ENCODE data around the gene POLH.
"Not testable (repeated sequence)": the region's sequence is repeated elsewhere in the genome, so short reads cannot be mapped to it uniquely, and the experiment has no call there.

Gene POLH

DNA sequence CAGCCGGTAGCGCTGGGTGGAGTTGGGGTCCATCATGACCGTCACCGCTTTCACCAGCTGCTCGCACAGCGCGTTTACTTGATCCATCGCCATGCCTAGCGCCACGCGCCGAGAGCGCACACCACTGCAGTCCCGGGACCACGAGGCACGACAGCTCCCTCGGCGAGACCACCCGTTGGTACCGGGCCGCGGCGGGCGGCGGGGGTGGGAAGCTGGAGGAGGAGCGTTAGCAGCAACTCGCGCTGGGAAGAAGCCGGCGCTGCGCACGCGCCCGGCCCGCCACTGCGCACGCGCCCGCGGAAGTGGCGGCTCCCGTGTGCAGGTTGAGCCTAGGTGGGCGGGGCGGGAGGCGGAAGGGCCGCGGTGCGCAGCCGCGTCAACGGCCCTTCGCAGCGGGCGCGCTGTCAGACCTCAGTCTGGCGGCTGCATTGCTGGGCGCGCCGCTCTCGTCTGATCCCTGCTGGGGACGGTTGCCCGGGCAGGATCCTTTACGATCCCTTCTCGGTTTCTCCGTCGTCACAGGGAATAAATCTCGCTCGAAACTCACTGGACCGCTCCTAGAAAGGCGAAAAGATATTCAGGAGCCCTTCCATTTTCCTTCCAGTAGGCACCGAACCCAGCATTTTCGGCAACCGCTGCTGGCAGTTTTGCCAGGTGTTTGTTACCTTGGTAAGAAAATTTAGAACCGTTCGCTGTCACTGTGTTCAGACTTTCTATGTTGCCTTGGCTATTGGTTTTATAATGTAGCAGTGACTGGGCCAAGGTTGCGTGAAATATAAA, at the start of gene POLH, which contains the start of gene XPO5:
Gene POLH (plus strand): TSS at position 414 of the 780 bp plus-strand sequence. CDS start 6,135 bp downstream, outside the sequence.
Gene XPO5 (minus strand): TSS at position 267 of the 780 bp plus-strand sequence. CDS start 174 bp downstream, at position 93.
- peak; percentile 88 for DNase-seq

DNA sequence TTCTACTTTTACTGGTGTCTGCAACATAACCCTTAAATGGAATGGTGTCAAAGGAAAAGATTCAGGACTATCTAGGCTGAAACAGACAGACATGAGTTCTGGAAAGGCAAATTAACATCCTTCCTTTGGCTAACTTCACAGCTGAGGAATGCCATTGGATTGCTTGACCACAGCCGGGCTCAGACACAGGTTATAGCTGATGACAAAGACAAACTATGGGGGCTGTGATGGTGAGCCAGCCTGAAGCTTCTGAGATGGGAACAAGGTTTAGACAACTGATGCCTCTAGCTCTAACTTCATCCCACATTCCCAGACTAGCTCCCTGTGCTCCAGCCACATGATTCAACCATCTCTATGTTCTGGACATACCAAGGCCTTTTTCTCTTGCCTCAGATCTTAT, 43.8 kb upstream of the POLH start:
- DNase-seq = no peak

DNA sequence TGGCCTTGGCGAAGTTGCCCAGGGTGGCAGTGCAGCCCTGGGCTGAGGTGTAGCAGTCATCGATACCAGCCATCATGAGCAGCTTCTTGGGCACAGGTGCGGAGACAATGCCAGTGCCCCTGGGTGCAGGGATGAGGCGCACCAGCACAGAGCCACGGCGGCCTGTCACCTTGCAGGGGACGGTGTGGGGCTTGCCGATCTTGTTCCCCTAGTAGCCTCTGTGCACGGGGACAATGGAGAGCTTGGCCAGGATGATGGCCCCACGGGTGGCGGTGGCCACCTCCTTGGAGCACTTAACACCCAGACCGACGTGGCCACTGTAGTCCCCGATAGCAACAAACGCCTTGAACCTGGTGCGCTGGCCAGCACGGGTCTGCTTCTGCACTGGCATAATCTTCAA, 37.0 kb upstream of the POLH start:
- not testable (repeated sequence) for DNase-seq

DNA sequence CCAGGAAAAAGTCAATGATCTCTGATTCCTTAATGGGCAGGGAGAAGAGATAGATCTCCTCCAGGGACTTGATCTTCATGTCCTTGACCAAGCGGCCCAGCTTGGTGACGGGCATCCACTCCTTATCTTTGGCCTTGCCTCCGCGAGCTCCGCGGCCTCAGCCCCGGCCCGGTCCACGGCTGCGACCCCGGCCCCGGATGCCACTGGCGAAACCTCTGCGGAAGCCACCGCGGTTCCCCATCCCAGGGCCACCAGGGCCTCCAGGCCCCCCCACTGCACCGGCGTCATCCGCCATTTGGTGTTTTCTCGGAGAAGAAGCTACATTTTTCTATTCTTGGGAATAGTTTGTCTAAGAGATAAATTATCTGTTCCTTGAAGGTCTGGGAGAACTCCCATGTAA, 36.6 kb upstream of the POLH start:
- DNase-seq = not testable (repeated sequence)

DNA sequence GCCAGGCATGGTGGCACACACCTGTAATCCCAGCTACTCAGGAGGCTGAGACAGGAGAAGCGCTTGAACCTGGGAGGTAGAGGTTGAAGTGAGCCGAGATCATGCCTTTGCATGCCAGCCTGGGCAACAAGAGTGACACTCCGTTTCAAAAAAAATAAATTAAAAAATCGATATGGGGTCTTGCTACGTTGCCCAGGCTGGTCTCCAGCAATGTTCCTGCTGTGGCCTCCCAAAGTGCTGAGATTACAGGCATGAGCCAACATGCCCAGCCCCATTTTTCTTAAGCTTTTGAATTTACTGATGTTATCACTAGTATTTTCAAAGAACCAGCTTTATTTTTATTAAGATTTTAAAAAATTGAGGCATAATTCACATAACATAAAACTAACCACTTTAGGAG, 35.5 kb upstream of the POLH start:
- DNase-seq = no peak

DNA sequence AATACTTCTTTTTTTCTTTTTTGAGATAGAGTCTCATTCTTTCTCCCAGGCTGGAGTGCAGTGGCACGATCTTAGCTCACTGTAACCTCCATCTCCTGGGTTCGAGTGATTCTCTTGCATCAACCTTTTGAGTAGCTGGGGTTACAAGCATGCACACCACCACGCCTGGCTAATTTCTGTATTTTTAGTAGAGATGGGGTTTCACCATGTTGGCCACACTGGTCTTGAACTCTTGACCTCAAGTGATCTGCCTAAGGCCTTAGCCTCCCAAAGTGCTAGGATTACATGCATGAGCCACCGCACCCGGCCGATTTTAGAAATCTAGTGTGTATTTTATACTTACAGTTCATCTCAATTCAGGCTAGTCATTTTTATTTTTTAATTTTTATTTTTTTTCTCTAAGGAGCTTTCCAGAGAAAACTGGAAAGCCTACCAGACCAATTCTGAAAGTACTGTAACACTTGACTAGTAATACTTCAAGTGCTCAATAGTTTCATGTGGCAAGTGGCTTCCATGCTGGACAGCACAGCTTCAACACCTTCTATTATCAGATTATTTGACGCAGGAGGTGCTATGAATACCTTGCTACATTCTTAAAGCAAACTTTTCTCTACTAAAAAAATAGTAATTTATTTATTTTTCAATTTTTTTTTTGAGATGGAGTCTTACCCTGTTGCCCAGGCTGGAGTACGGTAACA, 34.1 kb upstream of the POLH start:
- no peak for DNase-seq

DNA sequence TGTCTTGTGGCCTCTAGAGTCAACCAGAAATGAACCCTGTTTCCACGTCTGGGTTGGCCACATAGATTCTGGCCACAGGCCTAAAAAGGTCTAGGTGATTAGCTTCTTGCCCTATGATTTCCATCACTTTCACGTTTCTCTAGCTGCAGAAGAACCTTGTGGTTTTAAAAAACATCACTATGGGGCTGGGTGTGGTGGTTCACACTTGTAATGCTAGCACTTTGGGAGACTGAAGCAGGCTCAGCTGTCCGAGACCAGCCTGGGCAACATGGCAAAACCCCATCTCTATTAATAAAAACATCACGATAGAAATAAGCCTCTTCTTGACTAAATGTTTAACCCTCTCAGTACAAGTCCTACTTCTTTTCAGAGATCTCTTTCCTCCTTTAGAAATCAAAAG, 31.5 kb upstream of the POLH start:
- no peak for DNase-seq

DNA sequence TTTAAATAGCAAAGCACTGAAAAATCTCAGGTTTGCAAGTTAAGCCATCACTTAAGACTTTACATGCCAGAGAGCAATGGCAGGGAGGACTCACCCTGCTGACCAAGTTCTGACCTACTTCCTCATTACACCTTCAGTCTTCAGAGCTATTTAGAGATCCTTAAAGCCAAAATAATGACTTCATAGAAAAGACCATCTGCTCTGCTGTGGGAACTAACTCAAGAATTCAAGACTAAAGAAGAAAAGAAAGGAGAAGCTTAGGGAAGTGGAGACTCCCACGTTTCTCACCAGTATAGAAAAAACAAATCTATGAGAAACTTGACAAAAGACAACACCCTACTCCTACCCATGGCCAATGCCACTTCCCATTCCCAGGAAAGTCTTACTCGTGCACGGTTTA, 28.8 kb upstream of the POLH start:
- no peak for DNase-seq

DNA sequence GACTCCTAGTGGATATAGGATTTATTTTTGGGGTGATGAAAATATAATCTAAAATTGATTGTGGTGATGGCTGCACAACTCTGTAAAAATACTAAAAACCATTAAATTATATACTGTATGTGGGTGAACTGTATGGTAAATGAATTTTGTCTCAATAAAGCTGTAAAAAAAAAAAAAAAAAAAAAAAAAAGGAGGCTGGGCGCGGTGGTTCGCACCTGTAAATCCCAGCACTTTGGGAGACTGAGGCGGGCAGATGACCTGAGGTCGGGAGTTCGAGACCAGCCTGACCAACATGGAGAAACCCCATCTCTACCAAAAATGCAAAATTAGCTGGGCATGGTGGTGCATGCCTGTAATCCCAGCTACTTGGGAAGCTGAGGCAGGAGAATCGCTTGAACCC, 18.4 kb upstream of the POLH start:
- not testable (repeated sequence) for DNase-seq

DNA sequence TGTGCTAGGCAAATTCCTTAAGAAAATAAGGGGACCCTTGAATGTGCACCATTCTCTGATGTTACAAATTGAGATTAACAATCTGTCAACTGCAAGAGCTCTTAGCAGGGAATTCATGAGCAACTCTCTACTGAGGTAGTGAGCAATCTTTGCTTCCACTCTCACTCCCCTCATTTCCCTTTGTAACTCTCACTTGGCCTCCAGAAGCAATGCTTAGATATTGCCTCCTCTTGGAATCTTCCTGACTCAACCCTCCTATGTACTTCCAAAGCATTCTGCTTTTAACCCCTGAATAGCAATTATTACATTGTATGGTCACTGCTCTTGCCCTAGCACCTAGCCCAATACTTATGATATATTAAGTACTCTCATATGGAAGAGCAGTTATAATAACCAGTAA, 16.7 kb upstream of the POLH start:
- no peak for DNase-seq

DNA sequence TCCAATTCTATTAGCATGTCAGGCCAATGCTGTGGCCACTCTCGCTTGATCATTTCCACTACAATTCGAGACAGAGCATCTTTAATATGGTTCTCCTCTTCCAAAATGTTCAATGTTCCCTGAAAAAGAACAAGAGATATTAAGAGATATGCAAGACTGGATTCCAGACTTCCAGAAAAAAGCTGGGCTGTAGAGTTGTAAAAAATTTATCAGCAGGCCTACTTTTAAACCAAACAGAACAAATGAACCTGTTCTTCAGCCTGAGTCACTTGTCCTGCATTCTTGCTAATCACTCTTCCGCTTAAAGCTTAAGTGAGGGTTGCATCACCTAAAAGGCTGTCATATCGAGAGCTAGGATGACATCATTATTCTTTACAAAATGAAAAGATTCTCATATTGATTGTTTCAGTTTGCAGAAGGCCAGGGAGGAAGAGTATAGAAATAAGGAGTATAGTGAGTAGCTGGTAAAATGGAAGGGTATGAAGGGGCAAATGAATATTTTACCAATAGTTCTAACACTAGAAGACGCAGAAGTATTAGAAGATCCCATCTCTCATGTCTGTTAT, 5.0 kb upstream of the POLH start:
- DNase-seq = no peak

DNA sequence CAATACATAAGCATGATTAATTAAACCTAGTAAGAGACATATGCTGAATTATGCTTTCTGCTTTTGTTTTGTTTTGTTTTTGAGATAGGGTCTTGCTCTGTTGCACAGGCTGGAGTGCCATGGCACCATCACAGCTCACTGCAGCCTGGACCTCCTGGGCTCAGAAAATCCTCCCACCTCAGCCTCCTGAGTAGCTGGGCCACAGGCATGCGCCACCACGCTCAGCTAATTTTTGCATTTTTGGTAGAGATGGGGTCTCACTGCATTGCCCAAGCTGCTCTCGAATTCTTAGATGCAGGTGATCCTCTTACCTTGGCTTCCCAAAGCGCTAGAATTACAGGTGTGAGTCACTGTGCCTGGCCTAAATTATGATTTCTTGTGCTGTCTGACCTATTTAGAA, 4.0 kb upstream of the POLH start:
- DNase-seq = no peak

DNA sequence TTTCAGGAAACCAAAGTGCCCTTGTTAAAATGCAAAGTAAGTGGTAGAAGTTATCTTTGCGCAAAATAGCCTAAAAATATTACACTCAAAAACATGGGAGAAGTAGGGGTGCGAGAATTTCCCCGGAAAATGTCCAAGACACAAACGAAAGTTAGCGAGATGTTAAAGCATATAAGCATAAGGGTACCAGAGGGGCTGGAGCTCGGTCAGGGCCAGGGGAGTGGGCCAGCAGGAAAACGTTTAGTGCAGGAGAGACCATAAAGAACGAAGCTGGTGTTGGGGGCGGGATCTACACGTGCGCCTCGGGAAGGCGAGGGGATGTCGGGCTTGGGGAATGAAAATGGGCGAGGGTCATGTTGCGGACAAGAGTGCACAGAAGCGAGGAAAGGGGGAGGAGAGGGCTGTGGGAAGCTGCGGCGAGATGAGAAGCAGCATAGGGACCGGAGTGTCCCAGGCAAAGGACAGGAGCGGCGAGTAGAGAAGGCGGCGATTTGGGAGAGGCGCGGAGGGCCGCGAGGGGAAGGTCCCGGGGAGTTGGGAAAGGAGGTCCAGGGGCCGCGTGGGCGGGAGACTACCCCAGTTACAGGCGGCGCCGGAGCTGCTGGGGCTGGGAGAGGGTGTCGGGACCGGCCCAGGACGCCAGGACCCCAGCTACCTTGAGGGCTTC, 747 bp upstream of the POLH start:
- DNase-seq = no peak

DNA sequence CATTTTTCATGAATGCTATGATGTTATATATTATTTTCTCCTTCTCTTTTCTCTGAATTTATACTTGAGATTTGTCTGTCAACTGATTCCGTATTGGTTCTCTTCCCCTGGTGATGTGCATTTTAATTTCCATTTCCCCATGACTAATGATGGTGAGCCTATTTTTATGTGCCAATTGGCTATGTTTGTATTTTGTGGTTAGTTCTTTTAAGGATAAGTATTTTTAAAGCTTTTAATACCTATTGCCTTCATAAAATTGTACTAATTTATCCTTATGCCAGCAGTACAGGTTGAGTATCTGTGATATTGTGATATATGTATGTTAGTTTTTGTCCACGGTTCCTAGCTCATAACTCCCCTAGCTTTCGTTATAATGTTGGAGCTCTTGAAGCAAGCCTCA, 2.8 kb downstream of the POLH start:
- no peak for DNase-seq

DNA sequence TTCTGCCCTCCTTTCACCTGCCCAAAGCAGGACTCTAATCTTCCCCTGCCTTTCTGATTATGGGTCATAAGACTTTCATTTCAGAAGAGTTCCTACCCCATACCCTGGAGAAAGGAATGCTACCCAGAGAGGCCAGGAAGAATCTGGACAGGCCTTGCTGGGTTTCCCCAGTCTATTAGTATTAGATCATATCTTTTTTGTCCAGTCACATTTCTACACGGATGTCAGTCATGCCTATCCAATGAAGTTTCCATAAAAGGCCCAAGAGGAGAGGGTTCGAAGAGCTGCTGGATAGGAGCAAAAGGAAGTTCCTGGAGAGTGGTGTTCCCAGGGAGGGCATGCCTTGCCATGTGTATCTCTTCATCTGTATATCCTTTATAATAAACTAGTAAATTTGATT, 3.2 kb downstream of the POLH start:
- DNase-seq = no peak

DNA sequence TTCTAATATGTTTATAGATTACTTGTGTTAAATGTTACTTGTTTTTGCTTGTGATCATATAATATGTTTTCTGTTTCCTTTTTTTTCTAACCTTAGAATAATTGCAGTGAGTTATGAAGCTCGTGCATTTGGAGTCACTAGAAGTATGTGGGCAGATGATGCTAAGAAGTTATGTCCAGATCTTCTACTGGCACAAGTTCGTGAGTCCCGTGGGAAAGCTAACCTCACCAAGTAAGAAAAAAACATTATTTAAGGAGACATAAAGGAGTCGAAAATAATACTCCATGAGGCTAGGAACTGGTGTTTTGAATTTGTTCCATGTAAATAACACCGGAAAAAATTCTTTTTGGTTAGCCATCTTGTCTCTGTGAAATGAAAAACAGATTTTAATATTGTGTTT, 6.9 kb downstream of the POLH start:
- DNase-seq = no peak

DNA sequence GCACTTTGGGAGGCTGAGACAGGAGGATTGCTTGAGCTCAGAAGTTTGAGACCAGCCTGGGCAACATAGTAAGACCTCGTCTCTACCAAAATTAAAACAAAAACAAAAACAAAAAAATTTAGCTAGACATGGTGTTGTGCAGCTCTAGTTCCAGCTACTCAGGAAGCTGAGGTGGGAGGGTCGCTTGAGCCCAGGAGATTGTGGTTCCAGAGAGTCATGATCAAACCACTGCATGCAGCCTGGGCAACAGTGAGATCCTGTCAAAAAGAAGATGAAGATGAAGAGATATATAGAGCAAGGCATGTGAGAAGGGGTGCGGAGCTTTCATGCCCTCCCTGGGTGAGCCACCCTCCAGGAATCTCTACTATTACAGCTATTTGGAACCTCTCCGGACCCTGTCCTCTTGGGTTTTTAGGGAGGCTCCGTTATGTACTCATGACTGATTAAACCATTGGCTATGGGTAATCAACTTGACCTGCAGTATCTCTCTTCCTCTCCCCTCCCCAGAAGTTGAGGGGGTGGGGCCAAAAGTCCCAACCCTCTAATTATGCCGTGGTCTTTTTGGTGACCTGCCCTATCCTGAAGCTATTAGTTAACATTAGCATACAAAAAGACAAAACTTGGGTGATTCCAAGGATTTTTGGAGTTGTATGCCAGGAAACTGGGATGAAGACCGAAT, 9.0 kb downstream of the POLH start:
- no peak for DNase-seq

DNA sequence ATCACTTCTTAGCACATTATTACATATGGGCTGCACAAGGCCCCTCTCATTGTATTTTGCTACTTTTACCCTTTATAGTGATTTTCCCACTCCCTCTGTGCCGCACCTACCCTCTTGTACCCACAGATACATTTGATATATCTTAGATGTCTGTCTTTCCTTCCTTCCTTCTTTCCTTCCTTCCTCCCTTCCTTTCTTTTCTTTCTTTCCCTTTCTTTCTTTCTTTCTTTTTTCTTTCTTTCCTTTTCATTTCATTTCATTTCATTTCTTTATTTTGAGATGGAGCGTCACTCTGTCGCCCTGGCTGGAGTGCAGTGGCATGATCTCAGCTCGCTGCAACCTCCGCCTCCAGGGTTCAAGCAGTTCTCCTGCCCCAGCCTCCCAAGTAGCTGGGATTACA, 12.2 kb downstream of the POLH start:
- DNase-seq = no peak

DNA sequence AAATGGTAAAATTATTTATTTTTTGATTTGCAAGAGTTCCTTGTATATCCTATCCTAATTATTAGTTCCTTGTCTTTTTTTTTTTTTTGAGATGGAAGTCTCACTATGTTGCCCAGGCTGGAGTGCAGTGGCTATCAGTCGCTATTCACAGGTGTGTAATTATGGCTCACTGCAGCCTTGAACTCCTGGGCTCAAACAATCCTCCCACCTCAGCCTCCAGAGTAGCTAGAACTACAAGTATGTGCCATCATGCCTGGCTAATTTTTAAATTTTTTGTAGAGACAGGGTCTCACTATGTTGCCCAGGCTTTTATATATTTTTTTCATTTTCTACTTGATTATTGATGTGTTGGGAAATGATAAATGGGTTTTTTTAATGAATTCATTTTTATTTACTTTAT, 13.6 kb downstream of the POLH start:
- not testable (repeated sequence) for DNase-seq

DNA sequence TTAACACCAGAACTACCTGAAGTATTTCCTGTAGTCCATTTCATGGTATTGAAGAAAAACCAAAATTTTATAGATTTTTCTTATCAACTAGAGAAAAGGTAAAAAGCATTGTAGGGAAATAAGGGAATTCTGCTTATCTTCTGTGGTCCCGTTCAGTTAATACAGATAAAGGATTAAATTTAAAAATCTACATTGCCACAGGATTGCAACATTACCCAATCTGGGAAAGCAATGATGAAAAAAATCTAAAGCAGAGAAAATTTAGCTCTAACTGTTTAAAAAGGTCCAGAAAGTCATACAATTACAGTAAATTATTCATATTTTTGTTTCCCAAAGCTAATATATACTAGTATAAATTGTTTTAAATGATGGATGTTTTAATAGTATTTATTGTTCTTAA, 18.0 kb downstream of the POLH start:
- DNase-seq = no peak

DNA sequence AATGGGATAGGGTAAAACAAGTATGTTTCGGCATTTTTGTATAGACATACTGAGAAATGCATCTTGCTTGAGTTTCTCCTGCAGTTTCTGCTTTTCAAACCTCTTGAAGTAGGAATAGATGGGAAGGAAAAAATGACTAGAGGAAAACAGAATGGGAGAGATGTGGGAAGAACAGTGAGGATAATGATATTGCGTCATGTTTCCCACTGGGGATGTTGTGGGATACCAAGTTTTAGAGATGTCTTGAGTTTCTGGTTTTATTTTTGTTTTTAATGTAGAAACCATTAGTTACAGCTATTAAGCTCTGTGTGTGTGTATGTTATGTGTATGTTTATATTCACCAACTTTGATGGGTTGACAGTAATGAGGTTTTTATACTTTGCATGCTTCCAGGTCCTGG, 24.6 kb downstream of the POLH start:
- no peak for DNase-seq

DNA sequence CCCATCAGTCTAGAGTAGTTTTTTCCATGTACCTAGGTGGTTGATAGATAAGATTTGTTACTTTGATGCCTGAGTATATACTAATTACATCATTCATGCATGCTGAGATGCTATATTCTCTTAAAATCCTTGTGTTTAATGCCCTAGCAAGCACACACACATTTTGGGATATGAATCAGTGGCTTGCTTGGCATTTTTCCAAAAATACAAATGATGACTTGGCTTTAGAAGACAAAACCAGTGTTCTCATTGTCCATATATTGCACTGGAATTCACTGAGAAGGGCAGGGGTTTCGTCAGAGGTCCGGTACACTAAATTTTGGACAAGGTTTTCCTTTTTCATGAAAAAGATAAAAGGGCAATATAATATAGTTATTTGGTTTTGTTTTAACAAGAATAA, 28.2 kb downstream of the POLH start:
- DNase-seq = no peak

DNA sequence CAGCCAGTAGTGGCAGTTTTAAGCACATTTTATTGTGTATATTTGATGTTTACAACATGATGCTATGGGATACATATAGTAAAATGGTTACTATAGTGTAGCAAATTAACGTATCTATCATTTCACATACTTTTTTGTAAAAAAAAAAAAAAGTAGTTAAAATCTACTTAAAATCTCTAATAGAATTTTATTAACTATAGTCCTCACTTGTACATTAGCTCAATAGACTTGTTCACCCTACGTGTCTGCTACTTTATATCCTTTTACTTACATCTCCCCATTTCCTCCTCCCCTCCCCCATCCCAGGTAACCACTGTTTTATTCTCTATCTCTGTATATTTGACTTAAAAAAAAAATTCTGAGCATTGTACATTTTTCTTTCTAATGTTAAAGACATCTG, 30.0 kb downstream of the POLH start:
- DNase-seq = no peak

All from NCI-H1048 (cell line).